ENCODE results near the gene HYAL1. TPM values are rescaled to one million over a fixed set of nuclear protein-coding genes. Genes with fewer than 3 reads are reported as not detected.

The HYAL1 gene
- total RNA-seq, 1 donor from 2014 or later, result 0.36 TPM

GRCh38 chr3:50260942-50261441 lies 42.4 kb downstream of the HYAL1 start:
- H3K27ac Mint-ChIP-seq, result peak overlapping the region; percentile 48
- H3K4me3 Mint-ChIP-seq, result peak overlapping the region; percentile 51
- intact Hi-C loops (cut with micrococcal nuclease), result loop anchor here (1.0 to 2.0 kb wide), 5 partner anchors 12 to 34 kb away; partner anchors contain the start of gene IFRD2

GRCh38 chr3:50260027-50260941 lies 43.1 kb downstream of the HYAL1 start:
- H3K27me3 Mint-ChIP-seq (ENCODE audit: insufficient read depth), result peaks cover 1% of the 10 kb centered on the region
- H3K27ac Mint-ChIP-seq, result peak overlapping the region; percentile 68
- DNase-seq (ENCODE audit: low spot score), result peak; percentile 86
- peak overlapping the region; percentile 68 for H3K4me3 Mint-ChIP-seq
- H3K36me3 Mint-ChIP-seq (ENCODE audit: low read depth), result peaks cover 14% of the 10 kb centered on the region
- H3K9me3 Mint-ChIP-seq, result no peaks in the 10 kb centered on the region
- no peaks in the 10 kb centered on the region for H3K4me1 Mint-ChIP-seq (ENCODE audit: low read depth)
- intact Hi-C loops (cut with micrococcal nuclease), result loop anchor here (1.0 to 2.0 kb wide), 5 partner anchors 13 to 33 kb away; partner anchors contain the start of gene IFRD2

More at GRCh38 chr3:50260942-50261441, 42.4 kb downstream of the HYAL1 start:
- Mint-ChIP-seq H3K4me1 (ENCODE audit: low read depth) (no peaks in the 10 kb centered on the region), H3K27me3 (ENCODE audit: insufficient read depth) (peaks cover 3% of the 10 kb centered on the region), H3K36me3 (ENCODE audit: low read depth) (peaks cover 14% of the 10 kb centered on the region), H3K9me3 (no peaks in the 10 kb centered on the region)
- DNase-seq (ENCODE audit: low spot score), result no peak

- peak overlapping the region; percentile 68 for H3K27ac Mint-ChIP-seq
These were observed 43.8 kb downstream of the HYAL1 start for GRCh38 chr3:50259432-50260026.

GRCh38 chr3:50258979-50259378 lies 44.4 kb downstream of the HYAL1 start:
- H3K9me3 Mint-ChIP-seq, result no peaks in the 10 kb centered on the region
- H3K4me3 Mint-ChIP-seq, result no peak overlapping the region
- intact Hi-C loops (cut with micrococcal nuclease), result no loop called here
- peaks cover 14% of the 10 kb centered on the region for H3K36me3 Mint-ChIP-seq (ENCODE audit: low read depth)
- H3K4me1 Mint-ChIP-seq (ENCODE audit: low read depth), result no peaks in the 10 kb centered on the region
- no peak overlapping the region for H3K27ac Mint-ChIP-seq
- H3K27me3 Mint-ChIP-seq (ENCODE audit: insufficient read depth), result peaks cover 1% of the 10 kb centered on the region
- DNase-seq (ENCODE audit: low spot score), result no peak

More at GRCh38 chr3:50259432-50260026, 43.8 kb downstream of the HYAL1 start:
- no peak for DNase-seq (ENCODE audit: low spot score)
- Mint-ChIP-seq H3K4me1 (ENCODE audit: low read depth) (no peaks in the 10 kb centered on the region), H3K27me3 (ENCODE audit: insufficient read depth) (peaks cover 1% of the 10 kb centered on the region), H3K4me3 (peak overlapping the region; percentile 68), H3K36me3 (ENCODE audit: low read depth) (peaks cover 14% of the 10 kb centered on the region), H3K9me3 (no peaks in the 10 kb centered on the region)
- intact Hi-C loops (cut with micrococcal nuclease), result loop anchor here (1.0 to 2.0 kb wide), 5 partner anchors 13 to 33 kb away; partner anchors contain the start of gene IFRD2

GRCh38 chr3:50258029-50258680 lies 45.2 kb downstream of the HYAL1 start:
- H3K36me3 Mint-ChIP-seq (ENCODE audit: low read depth), result peaks cover 18% of the 10 kb centered on the region
- no peaks in the 10 kb centered on the region for H3K4me1 Mint-ChIP-seq (ENCODE audit: low read depth)
- no peak overlapping the region for H3K4me3 Mint-ChIP-seq
- peaks cover 1% of the 10 kb centered on the region for H3K27me3 Mint-ChIP-seq (ENCODE audit: insufficient read depth)
- intact Hi-C loops (cut with micrococcal nuclease), result no loop called here
- no peak for DNase-seq (ENCODE audit: low spot score)
- H3K27ac Mint-ChIP-seq, result no peak overlapping the region
- H3K9me3 Mint-ChIP-seq, result no peaks in the 10 kb centered on the region

GRCh38 chr3:50256978-50257890 lies 46.1 kb downstream of the HYAL1 start:
- intact Hi-C loops (cut with micrococcal nuclease), result no loop called here
- Mint-ChIP-seq H3K27me3 (ENCODE audit: insufficient read depth) (peaks cover 1% of the 10 kb centered on the region), H3K4me1 (ENCODE audit: low read depth) (no peaks in the 10 kb centered on the region), H3K36me3 (ENCODE audit: low read depth) (peaks cover 18% of the 10 kb centered on the region), H3K4me3 (no peak overlapping the region), H3K27ac (peak overlapping the region; percentile 40), H3K9me3 (no peaks in the 10 kb centered on the region)
- no peak for DNase-seq (ENCODE audit: low spot score)

GRCh38 chr3:50255251-50255615 lies 48.1 kb downstream of the HYAL1 start:
- Mint-ChIP-seq H3K4me3 (no peak overlapping the region), H3K4me1 (ENCODE audit: low read depth) (peaks cover 10% of the 10 kb centered on the region), H3K27me3 (ENCODE audit: insufficient read depth) (peaks cover 1% of the 10 kb centered on the region), H3K9me3 (no peaks in the 10 kb centered on the region), H3K27ac (no peak overlapping the region), H3K36me3 (ENCODE audit: low read depth) (peaks cover 23% of the 10 kb centered on the region)
- intact Hi-C loops (cut with micrococcal nuclease), result no loop called here
- no peak for DNase-seq (ENCODE audit: low spot score)

GRCh38 chr3:50254577-50255250 lies 48.7 kb downstream of the HYAL1 start:
- Mint-ChIP-seq H3K4me1 (ENCODE audit: low read depth) (peaks cover 13% of the 10 kb centered on the region), H3K4me3 (no peak overlapping the region), H3K9me3 (no peaks in the 10 kb centered on the region), H3K36me3 (ENCODE audit: low read depth) (peaks cover 23% of the 10 kb centered on the region), H3K27me3 (ENCODE audit: insufficient read depth) (peaks cover under 1% of the 10 kb centered on the region), H3K27ac (no peak overlapping the region)
- intact Hi-C loops (cut with micrococcal nuclease), result no loop called here
- no peak for DNase-seq (ENCODE audit: low spot score)

- H3K36me3 Mint-ChIP-seq (ENCODE audit: low read depth), result peaks cover 11% of the 10 kb centered on the region
- H3K27me3 Mint-ChIP-seq (ENCODE audit: insufficient read depth), result no peaks in the 10 kb centered on the region
- no peak for DNase-seq (ENCODE audit: low spot score)
- peak overlapping the region; percentile 59 for H3K27ac Mint-ChIP-seq
- H3K9me3 Mint-ChIP-seq, result no peaks in the 10 kb centered on the region
- H3K4me1 Mint-ChIP-seq (ENCODE audit: low read depth), result peaks cover 32% of the 10 kb centered on the region
- H3K4me3 Mint-ChIP-seq, result no peak overlapping the region
- intact Hi-C loops (cut with micrococcal nuclease), result no loop called here
These were observed 52.2 kb downstream of the HYAL1 start for GRCh38 chr3:50251220-50251619.

- Mint-ChIP-seq H3K4me3 (no peak overlapping the region), H3K27me3 (ENCODE audit: insufficient read depth) (no peaks in the 10 kb centered on the region), H3K4me1 (ENCODE audit: low read depth) (peaks cover 37% of the 10 kb centered on the region), H3K27ac (no peak overlapping the region), H3K36me3 (ENCODE audit: low read depth) (peaks cover 11% of the 10 kb centered on the region), H3K9me3 (no peaks in the 10 kb centered on the region)
- DNase-seq (ENCODE audit: low spot score), result no peak
- intact Hi-C loops (cut with micrococcal nuclease), result no loop called here
These were observed 52.9 kb downstream of the HYAL1 start for GRCh38 chr3:50250514-50250913.
